SK-N-SH (cell line): ENCODE measurements around the gene DNAH11.

Experiments used
- ELF1 ChIP-seq: IDR thresholded peaks from 2 replicates; pipeline ENCODE4 v1.4.0; 2012
- EP300 ChIP-seq, 2 experiments: IDR thresholded peaks; 2 replicates each; pipeline versions ENCODE4 v1.4.0 to v1.6.1; 2012; ENCODE audit warnings: borderline replicate concordance in 1 of 2, low read depth in 1 of 2, low read length in 1 of 2
- FOSL2 ChIP-seq: IDR thresholded peaks from 2 replicates; pipeline ENCODE4 v1.4.0; 2012; ENCODE audit warnings: low read depth, mild to moderate bottlenecking, moderate library complexity, borderline replicate concordance
- FOXM1 ChIP-seq: IDR thresholded peaks from 2 replicates; pipeline ENCODE4 v1.4.0; 2012; ENCODE audit warnings: low read depth, mild to moderate bottlenecking
- GATA2 ChIP-seq: sonication (generic); formaldehyde crosslinking; IDR thresholded peaks from 2 replicates; pipeline ENCODE4 v1.5.0; 2020; ENCODE audit warnings: mild to moderate bottlenecking, missing genetic modification reagents
- JUND ChIP-seq: IDR thresholded peaks from 2 replicates; pipeline ENCODE4 v1.4.0; 2012
- MEF2A ChIP-seq: IDR thresholded peaks from 2 replicates; pipeline ENCODE4 v1.4.0; 2012; ENCODE audit warnings: low read depth, borderline replicate concordance
- MXI1 ChIP-seq: IDR thresholded peaks from 2 replicates; pipeline ENCODE4 v1.6.1; 2012; ENCODE audit warnings: mild to moderate bottlenecking, low read depth, low read length, improper control_type of control experiment
- NFIC ChIP-seq: IDR thresholded peaks from 2 replicates; pipeline ENCODE4 v1.4.0; 2012; ENCODE audit warnings: borderline replicate concordance
- RCOR1 ChIP-seq: fragments of 150-350 bp; IDR thresholded peaks from 2 replicates; pipeline ENCODE4 v1.6.1; 2017; ENCODE audit warnings: antibody characterized with exemption, low read length
- YY1 ChIP-seq: IDR thresholded peaks from 2 replicates; pipeline ENCODE4 v1.4.0; 2012; ENCODE audit warnings: low read depth, mild to moderate bottlenecking
- TF ChIP-seq, protein P1 (sequence below): fragments of 200-600 bp; sonication (generic); IDR thresholded peaks from 2 replicates; pipeline ENCODE4 v1.6.1; 2017; ENCODE audit warnings: antibody characterized with exemption, mild to moderate bottlenecking, moderate library complexity
- TF ChIP-seq, protein P2 (sequence below): IDR thresholded peaks from 2 replicates; pipeline ENCODE4 v1.4.0; 2012; ENCODE audit warnings: low read depth, borderline replicate concordance
- TF ChIP-seq, protein P3 (sequence below): fragments of 150-350 bp; IDR thresholded peaks from 2 replicates; pipeline ENCODE4 v1.6.1; 2017; ENCODE audit warnings: antibody characterized with exemption, low read length, low read depth, borderline replicate concordance

DNA sequence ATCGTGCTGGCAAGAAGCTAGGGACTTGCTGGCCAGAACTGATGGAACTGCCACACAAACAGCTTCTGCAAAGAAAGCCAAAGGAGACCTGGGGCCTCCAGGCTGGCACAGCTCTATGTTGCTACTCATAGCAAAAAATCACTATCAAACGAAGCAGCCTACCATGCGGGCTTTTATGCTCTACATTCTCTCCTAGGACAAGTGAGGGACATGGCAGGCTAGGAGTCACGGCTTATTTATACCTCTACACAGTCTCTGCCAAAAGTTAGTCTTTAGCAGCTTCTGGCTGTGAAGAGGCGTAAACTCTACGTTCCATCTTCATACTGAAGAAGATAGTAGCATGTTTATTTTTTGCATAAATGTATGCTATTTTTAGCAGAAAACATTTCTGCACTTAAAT, 367.4 kb downstream of the DNAH11 start:
- no peak for TF ChIP-seq FOXM1
- TF ChIP-seq, protein P1, sequence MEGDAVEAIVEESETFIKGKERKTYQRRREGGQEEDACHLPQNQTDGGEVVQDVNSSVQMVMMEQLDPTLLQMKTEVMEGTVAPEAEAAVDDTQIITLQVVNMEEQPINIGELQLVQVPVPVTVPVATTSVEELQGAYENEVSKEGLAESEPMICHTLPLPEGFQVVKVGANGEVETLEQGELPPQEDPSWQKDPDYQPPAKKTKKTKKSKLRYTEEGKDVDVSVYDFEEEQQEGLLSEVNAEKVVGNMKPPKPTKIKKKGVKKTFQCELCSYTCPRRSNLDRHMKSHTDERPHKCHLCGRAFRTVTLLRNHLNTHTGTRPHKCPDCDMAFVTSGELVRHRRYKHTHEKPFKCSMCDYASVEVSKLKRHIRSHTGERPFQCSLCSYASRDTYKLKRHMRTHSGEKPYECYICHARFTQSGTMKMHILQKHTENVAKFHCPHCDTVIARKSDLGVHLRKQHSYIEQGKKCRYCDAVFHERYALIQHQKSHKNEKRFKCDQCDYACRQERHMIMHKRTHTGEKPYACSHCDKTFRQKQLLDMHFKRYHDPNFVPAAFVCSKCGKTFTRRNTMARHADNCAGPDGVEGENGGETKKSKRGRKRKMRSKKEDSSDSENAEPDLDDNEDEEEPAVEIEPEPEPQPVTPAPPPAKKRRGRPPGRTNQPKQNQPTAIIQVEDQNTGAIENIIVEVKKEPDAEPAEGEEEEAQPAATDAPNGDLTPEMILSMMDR, result no peak
- TF ChIP-seq, protein P2, sequence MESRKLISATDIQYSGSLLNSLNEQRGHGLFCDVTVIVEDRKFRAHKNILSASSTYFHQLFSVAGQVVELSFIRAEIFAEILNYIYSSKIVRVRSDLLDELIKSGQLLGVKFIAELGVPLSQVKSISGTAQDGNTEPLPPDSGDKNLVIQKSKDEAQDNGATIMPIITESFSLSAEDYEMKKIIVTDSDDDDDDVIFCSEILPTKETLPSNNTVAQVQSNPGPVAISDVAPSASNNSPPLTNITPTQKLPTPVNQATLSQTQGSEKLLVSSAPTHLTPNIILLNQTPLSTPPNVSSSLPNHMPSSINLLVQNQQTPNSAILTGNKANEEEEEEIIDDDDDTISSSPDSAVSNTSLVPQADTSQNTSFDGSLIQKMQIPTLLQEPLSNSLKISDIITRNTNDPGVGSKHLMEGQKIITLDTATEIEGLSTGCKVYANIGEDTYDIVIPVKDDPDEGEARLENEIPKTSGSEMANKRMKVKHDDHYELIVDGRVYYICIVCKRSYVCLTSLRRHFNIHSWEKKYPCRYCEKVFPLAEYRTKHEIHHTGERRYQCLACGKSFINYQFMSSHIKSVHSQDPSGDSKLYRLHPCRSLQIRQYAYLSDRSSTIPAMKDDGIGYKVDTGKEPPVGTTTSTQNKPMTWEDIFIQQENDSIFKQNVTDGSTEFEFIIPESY, result no peak
- TF ChIP-seq RCOR1, result no peak
- TF ChIP-seq NFIC, result no peak
- TF ChIP-seq MXI1, result no peak
- TF ChIP-seq, protein P3, sequence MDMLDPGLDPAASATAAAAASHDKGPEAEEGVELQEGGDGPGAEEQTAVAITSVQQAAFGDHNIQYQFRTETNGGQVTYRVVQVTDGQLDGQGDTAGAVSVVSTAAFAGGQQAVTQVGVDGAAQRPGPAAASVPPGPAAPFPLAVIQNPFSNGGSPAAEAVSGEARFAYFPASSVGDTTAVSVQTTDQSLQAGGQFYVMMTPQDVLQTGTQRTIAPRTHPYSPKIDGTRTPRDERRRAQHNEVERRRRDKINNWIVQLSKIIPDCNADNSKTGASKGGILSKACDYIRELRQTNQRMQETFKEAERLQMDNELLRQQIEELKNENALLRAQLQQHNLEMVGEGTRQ, result no peak
- TF ChIP-seq YY1, result no peak
- TF ChIP-seq JUND, result no peak
- TF ChIP-seq MEF2A, result no peak
- no peak for TF ChIP-seq EP300 (IDR thresholded peaks at IDR 0.05; ENCODE audit: borderline replicate concordance in 1 of 2, low read depth in 1 of 2, low read length in 1 of 2)
- no peak for TF ChIP-seq FOSL2
- no peak for TF ChIP-seq GATA2 (CRISPR knock-in tag)
- TF ChIP-seq ELF1, result no peak
